Measurements from ENCODE around the gene NRG2. TPM values are rescaled to one million over a fixed set of nuclear protein-coding genes. Genes with fewer than 3 reads are reported as not detected.

NRG2 gene
- polyA plus RNA-seq, 2 of the 4 experiments (the other 2 are of a cell fraction) = 1.0 to 1.1 TPM

DNA sequence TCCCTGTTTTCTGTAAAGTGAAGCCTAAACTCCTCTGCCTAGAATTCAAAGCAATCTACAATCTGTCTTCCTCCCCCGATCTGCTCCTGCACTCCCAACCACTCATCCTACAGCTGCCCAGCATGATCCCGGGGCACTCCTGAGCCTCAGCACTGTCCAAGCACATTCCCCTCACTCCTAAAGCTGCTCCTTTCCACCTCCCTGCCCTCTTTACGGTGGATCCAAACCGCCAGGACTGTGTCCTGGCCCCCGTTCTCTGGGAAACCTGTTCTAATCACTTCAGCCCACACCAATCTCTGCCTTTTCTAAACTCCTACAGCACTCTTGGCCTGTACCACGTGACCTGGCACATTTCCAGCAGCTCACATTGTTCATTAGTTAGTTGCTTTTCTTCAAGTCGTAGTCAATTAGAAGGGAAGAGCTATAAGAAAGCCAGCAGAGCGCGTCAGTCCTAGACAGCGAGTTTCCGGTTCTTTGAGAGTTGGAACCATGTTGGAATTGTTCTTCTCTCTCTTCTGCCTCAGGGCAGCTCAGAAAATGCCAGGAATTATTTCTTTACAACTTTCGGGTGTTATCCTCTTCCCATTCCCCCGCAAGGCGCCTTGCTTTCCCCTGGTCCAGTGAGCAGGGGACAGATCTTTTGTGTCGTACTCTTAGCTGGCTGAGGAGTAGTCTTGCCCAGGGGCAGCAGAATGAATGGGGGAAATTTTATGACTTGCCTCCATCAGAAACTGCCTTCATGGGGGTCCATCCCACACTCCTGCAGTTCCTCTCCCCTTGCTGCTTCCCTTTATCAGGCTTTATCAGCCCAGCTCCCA is 60.7 kb downstream of the NRG2 start:
- CTCF ChIA-PET = interaction anchor here (0.7 to 5.6 kb wide), 6 partner anchors 10 to 216 kb away, joined by 3 to 67 read pairs (median 4); partner anchors contain the start of gene NRG2
- Histone ChIP-seq H3K4me1 (no peaks in the 10 kb centered on the region), H3K4me3 (no peak overlapping the region), H3K9me3 (no peaks in the 10 kb centered on the region), H3K27ac (no peak overlapping the region), H3K4me2 (no peak overlapping the region)
- TF ChIP-seq, protein P1, sequence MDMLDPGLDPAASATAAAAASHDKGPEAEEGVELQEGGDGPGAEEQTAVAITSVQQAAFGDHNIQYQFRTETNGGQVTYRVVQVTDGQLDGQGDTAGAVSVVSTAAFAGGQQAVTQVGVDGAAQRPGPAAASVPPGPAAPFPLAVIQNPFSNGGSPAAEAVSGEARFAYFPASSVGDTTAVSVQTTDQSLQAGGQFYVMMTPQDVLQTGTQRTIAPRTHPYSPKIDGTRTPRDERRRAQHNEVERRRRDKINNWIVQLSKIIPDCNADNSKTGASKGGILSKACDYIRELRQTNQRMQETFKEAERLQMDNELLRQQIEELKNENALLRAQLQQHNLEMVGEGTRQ (IDR thresholded peaks at IDR 0.05) = peak; percentile 56
- no peak for TF ChIP-seq MAFK (IDR thresholded peaks at IDR 0.05; ENCODE audit: partially characterized antibody)
- POLR2A ChIA-PET = no interaction called here
- no peak for ATAC-seq
- FAIRE-seq = no peak
- DNase-seq (ENCODE audit: low read depth in 1 of 2, low spot score in 1 of 2) = no peak
- 64% methylated on average over 15 of the region's 15 CpGs for WGBS (ENCODE audit: missing lambda C conversion rate)

DNA sequence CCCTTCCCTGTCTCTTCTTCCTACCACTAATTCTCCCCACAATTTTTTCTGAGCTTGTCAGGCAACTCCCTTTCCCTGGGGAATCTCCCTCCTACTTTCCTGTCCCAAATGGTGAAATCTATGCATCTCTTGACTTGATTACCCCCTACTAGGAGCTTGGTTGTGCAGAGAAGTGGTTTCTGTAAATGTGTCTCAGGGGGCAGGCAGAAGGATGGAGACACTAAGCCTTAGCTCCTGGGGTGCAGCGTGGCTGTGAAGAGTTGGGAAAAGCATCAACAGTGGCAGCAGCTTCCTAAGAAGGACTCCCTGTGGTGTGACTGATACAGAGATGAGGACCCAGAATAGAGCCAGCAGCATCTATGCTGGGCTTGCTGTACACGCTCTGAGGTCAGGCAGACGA is 62.3 kb downstream of the NRG2 start:
- 46% methylated on average over 3 of the region's 3 CpGs for WGBS (ENCODE audit: missing lambda C conversion rate)
- CTCF ChIA-PET = interaction anchor here (0.6 to 5.6 kb wide), 6 partner anchors 11 to 216 kb away, joined by 3 to 67 read pairs (median 5); no protein-coding TSS in a partner anchor
- no peak overlapping the region for H3K27ac ChIP-seq
- DNase-seq (ENCODE audit: low read depth in 1 of 2, low spot score in 1 of 2) = no peak
- H3K4me3 ChIP-seq = no peak overlapping the region
- no peaks in the 10 kb centered on the region for H3K9me3 ChIP-seq
- POLR2A ChIA-PET = no interaction called here
- ATAC-seq = peak in 1 of 2 experiments; percentile 18; a peak in 1 of 6 replicates
- H3K4me2 ChIP-seq = no peak overlapping the region
- H3K4me1 ChIP-seq = no peaks in the 10 kb centered on the region
- no peak for TF ChIP-seq HOXA7 (CRISPR knock-in tag; IDR thresholded peaks at IDR 0.05)
- no peak for FAIRE-seq

DNA sequence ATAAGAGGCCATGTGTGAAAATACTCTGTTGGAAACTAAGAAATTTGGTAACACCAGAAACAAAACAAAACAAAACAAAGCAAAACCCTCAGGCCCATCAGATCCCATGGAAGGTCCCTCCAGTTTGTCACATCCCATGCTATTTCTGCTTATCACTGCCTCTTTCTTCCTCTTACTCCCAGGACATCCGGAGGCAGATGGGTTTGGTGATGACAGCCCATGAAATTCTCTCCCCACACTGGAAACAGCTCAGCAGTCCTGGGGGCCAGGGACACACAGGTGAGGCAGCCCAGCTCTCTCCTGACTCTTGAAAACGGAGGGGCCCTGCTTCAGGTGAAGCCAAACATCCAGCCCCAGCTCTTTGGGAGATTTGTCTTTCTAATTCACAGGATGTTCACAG is 63.2 kb downstream of the NRG2 start:
- no peak for FAIRE-seq
- TF ChIP-seq TP53 (CRISPR knock-in tag; IDR thresholded peaks at IDR 0.05) (no peak), FOSB (CRISPR knock-in tag; IDR thresholded peaks at IDR 0.05) (no peak), RFX5 (IDR thresholded peaks at IDR 0.05) (no peak), SREBF2 (IDR thresholded peaks at IDR 0.05) (no peak), EHMT2 (IDR thresholded peaks at IDR 0.05; ENCODE audit: low read depth) (no peak), ZSCAN20 (CRISPR knock-in tag; IDR thresholded peaks at IDR 0.05) (no peak), MAZ (IDR thresholded peaks at IDR 0.05; ENCODE audit: borderline replicate concordance, low read depth, low read length) (no peak), HOXA7 (CRISPR knock-in tag; IDR thresholded peaks at IDR 0.05) (no peak), ESRRA (IDR thresholded peaks at IDR 0.05; ENCODE audit: borderline replicate concordance, low read length) (no peak), GATA3 (IDR thresholded peaks at IDR 0.05; ENCODE audit: borderline replicate concordance) (no peak)
- TF ChIP-seq, protein P2, sequence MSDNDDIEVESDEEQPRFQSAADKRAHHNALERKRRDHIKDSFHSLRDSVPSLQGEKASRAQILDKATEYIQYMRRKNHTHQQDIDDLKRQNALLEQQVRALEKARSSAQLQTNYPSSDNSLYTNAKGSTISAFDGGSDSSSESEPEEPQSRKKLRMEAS (IDR thresholded peaks at IDR 0.05) = no peak
- TF ChIP-seq, protein P3, sequence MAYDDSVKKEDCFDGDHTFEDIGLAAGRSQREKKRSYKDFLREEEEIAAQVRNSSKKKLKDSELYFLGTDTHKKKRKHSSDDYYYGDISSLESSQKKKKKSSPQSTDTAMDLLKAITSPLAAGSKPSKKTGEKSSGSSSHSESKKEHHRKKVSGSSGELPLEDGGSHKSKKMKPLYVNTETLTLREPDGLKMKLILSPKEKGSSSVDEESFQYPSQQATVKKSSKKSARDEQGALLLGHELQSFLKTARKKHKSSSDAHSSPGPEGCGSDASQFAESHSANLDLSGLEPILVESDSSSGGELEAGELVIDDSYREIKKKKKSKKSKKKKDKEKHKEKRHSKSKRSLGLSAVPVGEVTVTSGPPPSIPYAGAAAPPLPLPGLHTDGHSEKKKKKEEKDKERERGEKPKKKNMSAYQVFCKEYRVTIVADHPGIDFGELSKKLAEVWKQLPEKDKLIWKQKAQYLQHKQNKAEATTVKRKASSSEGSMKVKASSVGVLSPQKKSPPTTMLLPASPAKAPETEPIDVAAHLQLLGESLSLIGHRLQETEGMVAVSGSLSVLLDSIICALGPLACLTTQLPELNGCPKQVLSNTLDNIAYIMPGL (CRISPR knock-in tag; IDR thresholded peaks at IDR 0.05; ENCODE audit: borderline replicate concordance) = no peak
- H3K4me2 ChIP-seq = no peak overlapping the region
- H3K9me3 ChIP-seq = no peaks in the 10 kb centered on the region
- ChIA-PET CTCF (interaction anchor here (0.6 to 5.6 kb wide), 5 partner anchors 11 to 215 kb away, joined by 3 to 67 read pairs (median 5); no protein-coding TSS in a partner anchor), POLR2A (no interaction called here)
- H3K4me3 ChIP-seq = no peak overlapping the region
- DNase-seq (ENCODE audit: low read depth in 1 of 2, low spot score in 1 of 2) = no peak
- no peak for ATAC-seq
- WGBS (ENCODE audit: missing lambda C conversion rate) = 24% methylated on average over 2 of the region's 2 CpGs
- H3K27ac ChIP-seq = no peak overlapping the region
- H3K4me1 ChIP-seq = no peaks in the 10 kb centered on the region

DNA sequence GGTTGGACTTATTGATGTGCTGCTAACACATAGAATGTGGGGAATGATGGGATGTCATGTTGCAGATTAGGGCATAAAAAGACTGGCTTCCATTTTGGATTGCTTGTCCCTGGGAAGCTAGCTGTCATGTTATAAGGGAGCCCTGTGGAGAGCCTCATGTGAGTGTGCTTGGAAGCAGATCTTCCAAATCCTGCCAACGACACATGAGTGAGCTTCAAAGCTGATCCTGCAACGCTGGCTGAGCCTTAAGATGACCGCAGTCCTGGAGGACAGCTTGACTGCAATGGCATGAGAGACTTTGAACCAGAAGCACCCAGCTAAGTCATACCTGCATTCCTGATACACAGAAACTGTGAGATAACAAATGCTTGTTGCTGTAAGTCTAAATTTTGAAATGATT is 63.6 kb downstream of the NRG2 start:
- TF ChIP-seq FOSB (CRISPR knock-in tag; IDR thresholded peaks at IDR 0.05) = no peak
- TF ChIP-seq RAD21 (conservative IDR thresholded peaks at IDR 0.05 in 1 of 2, IDR thresholded peaks at IDR 0.05 in 1 of 2) = no peak
- TF ChIP-seq EHMT2 (IDR thresholded peaks at IDR 0.05; ENCODE audit: low read depth) = no peak
- TF ChIP-seq HEYL (CRISPR knock-in tag; IDR thresholded peaks at IDR 0.05) = no peak
- TF ChIP-seq ESRRA (IDR thresholded peaks at IDR 0.05; ENCODE audit: borderline replicate concordance, low read length) = no peak
- no peak for TF ChIP-seq CHD2 (IDR thresholded peaks at IDR 0.05; ENCODE audit: low read length, partially characterized antibody)
- TF ChIP-seq ZC3H11A (IDR thresholded peaks at IDR 0.05) = no peak
- no peak for TF ChIP-seq POLR2A (IDR thresholded peaks at IDR 0.05; ENCODE audit: low read length)
- no peak for TF ChIP-seq NFE2L2 (conservative IDR thresholded peaks at IDR 0.05; ENCODE audit: low read length)
- ATAC-seq = no peak
- no peak for FAIRE-seq
- 45% methylated on average over 3 of the region's 3 CpGs for WGBS (ENCODE audit: missing lambda C conversion rate)
- no peak overlapping the region for H3K4me3 ChIP-seq
- no peak overlapping the region for H3K27ac ChIP-seq
- H3K4me2 ChIP-seq = no peak overlapping the region
- ChIA-PET CTCF (interaction anchor here (2.0 to 5.6 kb wide), 3 partner anchors 10 to 192 kb away, joined by 5 to 67 read pairs (median 15); no protein-coding TSS in a partner anchor), POLR2A (no interaction called here)
- no peaks in the 10 kb centered on the region for H3K9me3 ChIP-seq
- no peak for DNase-seq (ENCODE audit: low read depth in 1 of 2, low spot score in 1 of 2)
- no peaks in the 10 kb centered on the region for H3K4me1 ChIP-seq

Data from A549 (cell line).